Hematopoietic multipotent progenitor cell treated with erythropoietin and hydrocortisone succinate and interleukin-3 and kit ligand, for 6 days (in vitro differentiated cells): ENCODE results near the gene LTBP1.
A peak's percentile ranks its signal among the peaks of the same experiment; 100 is the strongest.

Source experiments
- DNase-seq: peaks from one replicate; pipeline ENCODE4 v3.0.0-alpha.2; 2015

LTBP1 gene

DNA sequence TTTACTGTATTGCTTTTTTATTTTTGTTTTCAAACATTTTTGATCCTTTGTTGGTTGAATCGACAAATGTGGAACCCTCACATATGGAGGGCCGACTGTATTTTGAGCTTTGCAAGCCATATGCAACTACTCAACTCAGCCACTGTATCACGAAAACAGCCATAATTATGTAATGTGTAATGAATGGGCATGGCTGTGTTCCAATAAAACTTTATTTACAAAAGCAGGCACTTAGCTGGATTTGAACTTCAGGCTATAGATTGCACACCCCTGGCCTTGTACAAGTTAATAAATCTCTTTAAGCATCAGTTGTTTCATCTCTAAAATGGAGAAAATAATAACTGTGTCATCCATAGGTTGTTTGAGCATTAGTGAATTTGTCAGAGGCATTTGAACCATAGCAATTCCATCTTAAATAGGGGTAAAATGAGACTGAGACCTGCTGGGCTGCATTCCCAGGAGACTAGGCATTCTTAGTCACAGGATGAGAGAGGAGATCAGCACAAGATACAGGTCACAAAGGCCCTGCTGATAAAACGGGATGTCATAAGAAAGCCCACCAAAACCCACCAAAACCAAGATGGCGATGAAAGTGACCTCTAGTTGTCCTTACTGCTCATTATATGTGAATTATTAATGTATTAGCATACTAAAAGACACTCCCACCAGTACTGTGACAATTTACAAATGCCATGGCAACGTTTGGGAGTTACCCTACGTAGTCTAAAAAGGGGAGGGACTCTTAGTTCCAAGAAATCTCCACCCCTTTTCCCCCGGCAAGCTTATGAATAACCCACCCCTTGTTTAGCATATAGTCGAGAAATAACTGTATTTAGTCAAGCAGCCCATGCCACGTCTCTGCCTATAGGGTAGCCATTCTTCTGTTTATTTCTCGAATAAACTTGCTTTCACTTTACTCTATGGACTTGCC, 13.7 kb upstream of the LTBP1 start:
- DNase-seq: no peak

GRCh38 chr2:32933756-32934095, 13.0 kb upstream of the LTBP1 start:
- DNase-seq: no peak

DNA sequence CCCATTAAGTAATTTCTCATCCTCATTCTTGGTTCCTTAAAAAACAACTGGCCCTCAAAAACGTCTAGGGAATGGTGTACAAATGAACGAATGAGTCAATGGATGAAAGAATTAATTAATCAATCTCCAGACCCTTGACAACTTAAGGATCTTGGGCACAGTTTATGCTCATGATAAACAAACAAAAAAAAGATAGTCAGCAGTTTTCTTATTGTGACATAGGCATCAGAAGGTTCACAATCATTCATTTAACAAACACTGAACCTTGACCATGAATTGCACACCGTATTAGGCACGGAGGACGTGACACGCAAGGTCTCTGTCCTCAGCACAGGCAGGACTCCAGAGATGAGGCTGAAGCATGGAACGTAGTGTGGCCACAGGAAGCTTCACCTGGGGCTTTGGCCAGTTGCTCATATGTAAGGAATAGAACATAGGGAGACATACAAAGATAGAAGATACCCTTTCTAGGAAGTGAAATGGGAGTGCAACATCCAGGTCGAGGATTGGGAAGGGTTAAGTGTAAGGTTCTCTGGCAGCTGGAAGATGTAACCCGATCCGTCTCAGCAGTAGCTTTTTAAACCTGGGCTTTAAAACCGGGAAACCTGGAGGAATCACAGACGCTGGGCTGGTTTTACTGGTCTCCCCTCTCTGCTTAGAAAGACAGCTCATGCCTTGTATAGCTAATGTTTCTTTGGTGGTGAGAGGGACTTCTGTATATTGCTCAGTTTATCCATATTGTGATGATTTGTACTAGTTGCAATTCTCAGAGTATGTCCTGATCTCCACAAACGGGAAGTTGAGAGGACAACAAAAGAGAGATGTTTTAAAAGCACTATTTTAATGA, 8.9 kb upstream of the LTBP1 start:
- no peak for DNase-seq

- DNase-seq: no peak
Measured at GRCh38 chr2:32938934-32939333, 7.8 kb upstream of the LTBP1 start.

GRCh38 chr2:32940316-32940997, 6.3 kb upstream of the LTBP1 start:
- DNase-seq: no peak

- DNase-seq: no peak
Measured at GRCh38 chr2:32941944-32942690, 4.6 kb upstream of the LTBP1 start.

- no peak for DNase-seq
Measured at GRCh38 chr2:32942793-32943485, 3.8 kb upstream of the LTBP1 start.

- no peak for DNase-seq
Measured at GRCh38 chr2:32945286-32945685, 1.5 kb upstream of the LTBP1 start.

DNA sequence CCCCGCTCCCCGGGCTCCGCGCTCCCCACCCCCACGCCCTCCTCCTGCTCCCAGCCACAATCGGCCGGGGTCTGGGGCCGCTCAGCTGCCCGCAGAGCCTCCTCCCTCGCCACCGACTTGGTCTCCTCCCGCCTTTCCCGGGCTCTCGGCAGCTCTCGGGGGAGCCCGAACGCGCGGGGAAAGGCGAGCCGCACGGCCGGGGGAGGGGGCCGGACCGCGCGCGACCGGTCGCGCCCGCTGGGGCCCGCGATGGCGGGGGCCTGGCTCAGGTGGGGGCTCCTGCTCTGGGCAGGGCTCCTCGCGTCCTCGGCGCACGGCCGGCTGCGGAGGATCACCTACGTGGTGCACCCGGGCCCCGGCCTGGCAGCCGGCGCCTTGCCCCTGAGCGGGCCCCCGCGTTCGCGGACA, 327 bp downstream of the LTBP1 start:
- no peak for DNase-seq

- DNase-seq: peak; percentile 54
Measured at GRCh38 chr2:32947484-32948143, 861 bp downstream of the LTBP1 start.

- DNase-seq: no peak
Measured at GRCh38 chr2:32948266-32948665, 1.5 kb downstream of the LTBP1 start.

- no peak for DNase-seq
Measured at GRCh38 chr2:32949260-32949659, 2.5 kb downstream of the LTBP1 start.

DNA sequence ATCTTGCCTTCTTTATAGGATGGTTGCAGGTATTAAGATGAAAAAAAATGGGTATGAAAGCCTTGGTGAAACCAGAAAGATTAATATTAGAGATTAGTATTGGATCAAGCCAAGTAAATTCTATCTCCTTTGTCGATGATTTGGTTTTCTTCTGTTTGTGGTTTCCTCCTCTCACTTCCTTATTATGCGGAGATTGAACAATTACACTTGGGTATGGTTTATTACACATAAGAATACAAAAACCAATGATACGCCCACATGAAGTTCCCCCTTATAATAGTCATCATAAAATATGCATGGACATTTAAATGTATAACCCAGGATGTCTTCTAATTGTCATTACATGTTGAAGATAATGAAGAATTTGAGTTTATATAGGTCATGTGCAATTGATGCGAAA, 4.9 kb downstream of the LTBP1 start:
- peak; percentile 42 for DNase-seq

- DNase-seq: no peak
Measured at GRCh38 chr2:32952761-32953476, 6.2 kb downstream of the LTBP1 start.

GRCh38 chr2:32954206-32954605, 7.5 kb downstream of the LTBP1 start:
- DNase-seq: no peak

- no peak for DNase-seq
Measured at GRCh38 chr2:32958821-32959220, 12.1 kb downstream of the LTBP1 start.

DNA sequence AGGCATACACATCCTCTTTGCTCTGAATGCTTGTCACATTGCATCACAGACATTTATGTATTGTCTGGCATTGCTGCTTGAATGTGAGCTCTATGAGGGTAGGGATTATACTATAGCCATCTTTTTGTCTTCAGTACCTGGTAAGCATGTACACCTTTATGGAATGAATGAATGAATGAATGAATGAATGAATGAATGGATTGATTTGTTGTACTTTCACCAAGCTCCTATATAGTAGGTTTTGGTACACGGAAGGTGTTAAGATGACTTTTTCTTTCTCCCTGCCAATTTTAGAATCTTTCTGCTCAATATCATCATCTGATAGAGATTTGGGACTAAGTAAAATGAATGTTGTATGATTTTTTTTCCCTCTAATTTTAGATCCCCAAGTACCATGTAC, 13.5 kb downstream of the LTBP1 start:
- DNase-seq: no peak

DNA sequence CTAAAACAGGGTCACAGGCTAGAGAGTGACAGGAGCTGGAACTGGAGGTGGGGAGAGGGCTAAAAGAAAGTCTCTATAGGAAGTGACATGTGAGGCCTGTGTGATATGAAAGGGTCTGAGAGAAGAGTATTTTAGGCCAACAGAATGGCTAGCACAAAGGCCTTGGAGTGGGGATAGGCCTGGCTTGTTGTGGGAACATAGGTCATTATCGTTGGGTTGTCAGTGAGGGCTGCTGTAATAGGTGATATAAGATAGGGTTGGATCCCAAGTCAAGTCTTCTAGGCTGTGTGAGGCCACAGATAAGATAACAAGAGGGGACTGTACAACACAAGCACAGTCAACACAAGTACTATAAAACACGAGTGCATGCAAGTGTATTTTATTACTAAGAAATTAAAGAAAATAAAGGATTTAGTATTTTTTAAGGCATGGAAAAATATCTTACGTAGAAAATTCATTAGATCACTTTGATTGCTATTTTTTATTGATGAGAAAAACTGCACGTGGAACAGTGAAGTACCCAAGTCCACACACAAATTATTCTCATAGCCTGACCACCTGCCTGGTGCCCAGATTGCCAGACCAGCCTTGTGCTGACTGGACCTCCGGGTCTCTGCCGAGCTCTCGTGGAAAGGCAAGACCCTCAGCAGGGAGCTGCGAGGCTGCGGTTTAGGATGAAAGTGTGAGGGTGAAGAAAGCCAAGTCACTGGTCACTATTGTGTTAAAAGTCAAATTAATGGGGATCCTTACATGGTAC, 14.1 kb downstream of the LTBP1 start:
- DNase-seq: peak; percentile 89

DNA sequence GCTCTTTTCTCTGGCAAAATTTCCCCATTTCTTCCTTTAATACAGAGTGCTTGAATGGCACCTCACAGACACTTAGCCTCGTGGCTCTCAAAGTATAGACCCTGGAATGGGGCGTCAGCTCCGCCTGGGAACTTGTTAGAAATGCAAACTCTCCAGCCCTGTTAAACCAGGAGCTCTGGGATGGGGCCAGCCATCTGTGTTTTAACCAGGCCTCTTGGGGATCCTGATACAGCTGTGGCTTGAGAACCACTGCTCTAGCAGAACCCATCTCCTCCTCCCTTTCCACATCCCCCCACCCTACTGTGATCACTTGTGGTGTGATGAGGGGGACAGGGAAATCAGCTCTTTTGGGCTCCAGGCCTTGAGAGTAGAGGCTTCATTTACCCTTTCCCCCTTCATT, 15.9 kb downstream of the LTBP1 start:
- no peak for DNase-seq

GRCh38 chr2:32963941-32964340, 17.2 kb downstream of the LTBP1 start:
- DNase-seq: no peak
